GM19238 (cell line): Measurements from ENCODE around the gene CRTC3.
"Not testable (repeated sequence)": the region's sequence is repeated elsewhere in the genome, so short reads cannot be mapped to it uniquely, and the experiment has no call there.

Experiments used
- DNase-seq: peaks from one replicate; pipeline ENCODE4 v3.0.0; 2011; ENCODE audit warnings: low spot score; ENCODE audit not compliant: insufficient read length

The CRTC3 gene

DNA sequence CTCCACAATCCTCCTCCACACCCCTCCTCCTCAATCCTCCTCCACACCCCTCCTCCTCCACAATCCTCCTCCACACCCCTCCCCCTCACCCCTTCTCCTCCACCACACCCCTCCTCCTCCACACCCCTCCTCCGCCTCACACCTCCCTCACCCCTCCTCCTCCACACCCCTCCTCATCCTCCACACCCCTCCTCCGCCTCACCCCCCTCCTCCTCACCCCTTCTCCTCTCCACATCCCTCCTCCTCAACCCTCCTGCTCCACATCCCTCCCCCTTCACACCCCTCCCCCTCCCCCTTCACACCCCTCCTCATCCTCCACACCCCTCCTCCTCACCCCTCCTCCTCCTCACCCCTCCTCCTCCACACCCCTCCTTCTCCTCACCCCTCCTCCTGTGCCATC is 117.6 kb downstream of the CRTC3 start:
- DNase-seq = no peak

DNA sequence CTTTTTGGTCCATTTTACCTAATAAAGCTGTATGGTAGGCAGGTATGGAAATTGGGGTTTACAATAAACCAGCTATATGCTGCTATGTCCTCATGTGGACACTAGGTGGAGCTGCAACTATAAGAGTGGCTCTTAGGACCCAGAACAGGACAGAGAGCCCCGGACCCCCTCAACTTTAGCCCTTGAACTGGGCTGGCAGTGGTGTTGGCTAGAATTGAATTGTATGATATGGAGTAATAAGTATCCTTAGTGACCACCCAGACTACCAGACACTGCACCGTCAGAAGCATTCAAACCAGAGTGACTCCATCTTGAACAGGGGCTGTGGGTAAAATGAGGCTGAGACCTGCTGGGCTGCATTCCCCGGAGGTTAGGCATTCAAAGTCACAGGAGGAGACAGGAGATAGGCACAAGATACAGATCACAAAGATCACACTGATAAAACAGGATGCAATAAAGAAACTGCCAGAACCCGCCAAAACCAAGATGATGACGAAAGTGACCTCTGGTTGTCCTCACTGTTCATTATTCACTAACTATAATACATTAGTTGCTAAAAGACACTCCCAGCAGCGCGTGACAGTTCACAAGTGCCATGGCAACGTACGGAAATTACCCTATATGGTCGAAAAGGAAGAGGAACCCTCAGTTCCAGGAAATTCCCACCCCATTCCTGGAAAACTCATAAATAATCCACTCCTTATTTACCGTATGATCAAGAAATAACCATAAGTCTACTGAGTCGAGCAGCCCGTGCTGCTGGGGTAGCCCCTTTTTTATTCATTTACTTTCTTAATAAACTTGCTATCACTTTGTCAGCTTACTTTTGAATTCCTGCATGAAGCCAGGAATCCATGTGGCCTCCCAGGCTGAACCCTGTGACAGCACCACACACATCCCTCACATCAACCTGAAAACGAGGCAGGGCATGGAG is 118.7 kb downstream of the CRTC3 start:
- peak; percentile 54 for DNase-seq

DNA sequence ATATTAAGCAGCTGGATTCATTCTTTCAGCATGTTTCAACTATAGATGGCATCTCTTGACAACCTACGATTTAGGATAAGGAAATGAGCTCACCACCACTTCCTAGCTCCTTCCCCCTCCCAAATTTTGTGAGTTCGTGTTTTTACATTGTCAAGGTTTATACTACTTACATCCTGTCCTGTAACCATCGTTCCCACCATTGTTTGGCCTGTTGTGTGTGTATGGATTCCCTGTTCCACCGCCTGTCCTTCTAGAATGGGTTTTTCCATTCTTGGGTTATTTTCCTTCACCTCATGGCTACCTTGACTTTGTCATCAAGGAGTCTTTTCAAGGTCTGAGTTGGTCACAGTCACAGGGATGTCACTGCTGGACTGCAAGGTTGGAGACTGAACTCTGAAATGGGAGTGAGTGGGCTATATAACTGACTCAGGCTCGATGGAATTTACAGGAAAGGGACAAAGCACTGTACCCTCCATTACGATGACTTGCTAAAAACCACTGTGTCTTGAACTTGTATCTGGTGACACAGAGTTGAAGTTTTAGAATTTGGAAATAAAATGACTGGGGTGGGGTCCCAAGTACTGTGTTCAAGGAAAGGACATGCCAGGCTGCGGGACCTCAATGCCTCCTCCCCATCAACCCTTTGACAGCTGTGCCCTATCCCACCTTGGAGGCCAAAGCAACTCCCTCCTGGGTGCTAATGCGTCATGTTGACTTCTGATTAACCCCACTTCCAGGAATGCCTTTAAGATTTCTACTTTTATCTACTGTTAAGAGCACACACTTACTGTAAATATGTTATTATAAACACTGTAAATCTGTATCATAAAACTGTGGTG is 120.6 kb downstream of the CRTC3 start:
- no peak for DNase-seq

DNA sequence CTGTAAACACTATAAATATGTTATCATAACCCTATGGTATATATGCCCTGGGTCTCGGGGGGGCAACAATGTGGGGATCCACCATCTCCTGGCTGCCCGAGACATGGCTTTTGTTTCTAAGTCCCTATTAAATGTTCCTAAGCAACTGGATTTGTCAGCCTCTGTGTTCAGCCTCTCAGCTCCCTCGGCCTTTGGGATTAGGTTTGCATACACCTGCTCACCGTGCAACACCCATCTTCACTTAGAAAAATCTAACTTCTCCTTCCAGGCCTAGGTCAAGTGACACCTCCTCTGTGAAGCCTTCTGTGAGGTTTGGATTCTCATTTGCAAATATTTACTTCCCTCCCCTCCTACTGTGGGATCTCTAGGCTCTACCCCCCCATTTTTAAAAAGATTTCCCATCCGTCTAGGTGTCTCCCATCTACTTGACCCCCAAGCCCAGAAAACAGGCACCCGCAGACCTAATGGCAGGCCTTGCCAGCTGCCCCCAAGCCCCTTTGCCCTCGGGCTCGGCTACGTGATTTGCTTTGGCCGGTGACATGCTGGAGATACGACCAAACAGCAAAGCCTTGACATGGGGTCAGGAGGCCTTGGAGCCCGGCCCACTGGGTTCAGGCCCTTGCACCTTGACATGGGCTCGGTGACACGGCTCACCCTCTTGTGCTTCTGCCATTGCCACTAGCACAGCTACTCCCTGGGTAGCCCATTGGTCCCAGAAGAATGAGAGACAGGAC is 121.4 kb downstream of the CRTC3 start:
- DNase-seq = no peak

DNA sequence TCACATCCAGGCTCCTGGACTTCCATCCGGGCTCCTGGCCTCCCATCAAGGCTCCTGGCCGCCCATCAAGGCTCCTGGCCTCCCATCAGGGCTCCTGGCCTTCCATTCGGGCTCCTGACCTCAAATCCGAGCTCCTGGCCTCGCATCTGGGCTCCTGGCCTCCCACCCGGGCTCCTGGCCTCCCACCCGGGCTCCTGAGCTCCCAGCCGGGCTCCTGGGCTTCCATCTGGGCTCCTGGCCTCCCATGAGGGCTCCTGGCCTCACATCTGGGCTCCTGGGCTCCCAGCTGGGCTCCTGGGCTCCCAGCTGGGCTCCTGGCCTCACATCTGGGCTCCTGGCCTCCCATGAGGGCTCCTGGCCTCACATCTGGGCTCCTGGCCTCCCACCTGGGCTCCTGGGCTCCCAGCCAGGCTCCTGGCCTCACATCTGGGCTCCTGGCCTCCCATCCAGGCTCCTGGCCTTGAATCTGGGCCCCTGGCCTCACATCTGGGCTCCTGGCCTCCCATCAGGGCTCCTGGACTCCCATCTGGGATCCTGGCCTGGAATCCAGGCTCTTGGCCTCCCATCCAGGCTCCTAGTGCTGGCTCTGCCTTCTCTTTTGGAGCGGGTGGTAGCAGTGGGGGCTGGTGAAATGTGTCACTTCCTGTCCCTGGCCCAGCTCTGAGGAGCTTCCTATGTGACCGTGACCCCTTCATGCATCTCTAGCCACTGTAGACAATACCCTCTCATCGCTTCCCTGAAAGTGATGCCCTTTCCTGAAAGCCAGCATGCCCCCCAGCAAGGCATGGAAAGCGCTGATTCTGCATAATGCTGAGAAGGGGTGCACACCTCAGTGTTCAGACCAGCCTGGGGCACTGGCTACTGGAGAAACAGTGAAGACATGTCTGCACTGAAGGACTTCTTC is 124.8 kb downstream of the CRTC3 start:
- no peak for DNase-seq

DNA sequence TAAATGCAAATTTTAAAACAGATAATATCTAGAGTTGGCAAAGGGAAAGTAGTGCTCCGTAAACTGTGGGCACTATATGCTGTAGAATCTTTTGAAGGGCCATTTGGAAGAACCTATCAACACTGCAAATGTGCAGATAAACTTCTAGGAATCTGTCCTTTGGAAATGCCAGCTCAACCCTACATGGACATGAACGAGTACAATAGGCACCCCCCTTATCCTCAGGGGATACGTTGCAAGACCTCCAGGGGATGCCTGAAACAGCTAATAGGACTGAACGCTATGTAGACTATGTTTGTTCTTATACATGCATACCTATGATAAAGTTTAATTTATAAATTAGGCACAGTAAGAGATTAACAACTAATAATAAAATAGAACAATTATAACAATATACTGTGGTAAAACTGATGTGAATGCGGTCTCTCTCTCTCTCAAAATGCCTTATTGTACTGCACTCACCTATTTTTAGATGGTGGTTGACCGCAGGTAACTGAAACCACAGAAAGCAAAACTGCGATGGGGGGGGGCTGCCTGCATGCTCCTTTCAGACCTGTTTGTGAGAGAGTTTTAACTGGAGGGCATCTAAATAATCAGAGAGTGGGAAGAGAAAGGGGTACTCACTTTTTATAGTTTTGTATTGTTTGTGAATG is 127.9 kb downstream of the CRTC3 start:
- not testable (repeated sequence) for DNase-seq

DNA sequence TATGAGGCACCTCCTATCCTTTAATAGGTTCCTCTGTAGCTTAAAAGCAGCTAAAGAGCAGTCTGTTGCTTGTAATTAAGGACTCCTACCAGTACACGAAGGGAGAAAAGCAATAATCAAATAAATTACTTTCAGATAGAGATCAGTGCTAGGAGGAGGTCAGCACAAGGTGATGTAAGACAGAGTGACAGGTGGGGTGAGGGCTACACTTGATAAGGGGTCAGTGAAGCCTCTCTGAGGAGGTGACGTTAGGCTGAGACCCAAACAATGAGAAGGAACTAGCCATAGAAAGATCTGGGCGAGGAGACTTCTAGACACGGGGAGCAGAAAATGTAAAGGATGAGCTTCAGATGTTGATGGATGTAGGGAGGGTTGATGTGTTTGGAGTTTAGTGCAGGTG is 129.8 kb downstream of the CRTC3 start:
- DNase-seq = no peak

DNA sequence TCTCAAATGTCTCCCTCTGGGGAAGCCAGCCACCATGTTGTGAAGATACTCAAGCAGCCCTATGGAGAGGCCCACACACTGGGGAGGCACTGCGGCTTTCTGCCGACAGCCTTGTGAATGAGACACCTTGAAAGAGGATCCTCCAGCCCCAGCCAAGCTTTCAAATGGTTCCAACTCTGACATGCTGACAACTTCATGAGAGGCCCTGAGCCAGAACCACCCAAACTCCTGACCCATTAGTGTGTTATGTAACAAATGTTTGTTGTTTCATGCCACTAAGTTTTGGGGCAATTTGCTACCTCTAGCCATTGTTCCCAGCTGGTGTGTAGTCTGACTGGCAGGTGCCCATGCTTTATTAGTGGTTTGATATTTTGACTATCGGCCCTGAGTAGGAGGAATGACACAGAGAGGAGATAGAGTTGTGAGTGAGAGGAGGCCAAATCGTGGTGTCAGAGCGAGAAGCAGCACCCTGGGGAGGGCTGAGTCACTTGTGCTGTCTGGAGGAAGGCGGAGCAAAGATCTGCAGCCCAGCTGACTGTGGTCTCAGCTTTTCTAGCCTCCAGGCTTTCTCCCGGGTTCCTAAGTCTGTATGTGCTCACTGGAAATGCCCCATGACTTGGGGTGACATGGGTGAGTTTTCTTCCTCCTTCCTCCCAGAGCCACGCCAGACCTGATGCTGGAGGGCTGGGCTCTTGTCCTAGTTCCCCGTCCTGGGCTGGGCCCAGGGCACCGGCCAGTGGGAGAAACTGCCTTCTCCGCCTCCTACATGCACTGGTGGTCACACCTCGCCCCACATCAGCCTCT is 130.7 kb downstream of the CRTC3 start:
- peak; percentile 57 for DNase-seq

DNA sequence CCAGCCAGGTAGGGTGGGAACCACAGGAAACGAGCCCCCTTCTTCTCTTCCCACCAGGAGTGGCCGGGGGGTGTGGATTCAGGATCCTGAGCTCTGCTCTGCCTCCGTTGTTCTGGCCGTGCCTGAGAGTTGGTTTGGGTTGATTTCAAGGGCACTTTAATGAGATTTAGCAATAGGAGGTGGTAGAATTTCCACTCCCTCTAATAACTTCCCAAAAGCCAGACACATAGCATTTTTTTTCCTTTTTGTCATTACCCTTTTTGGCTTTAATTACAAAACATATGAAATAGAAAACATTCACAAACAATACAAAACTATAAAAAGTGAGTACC is 131.2 kb downstream of the CRTC3 start:
- not testable (repeated sequence) for DNase-seq

DNA sequence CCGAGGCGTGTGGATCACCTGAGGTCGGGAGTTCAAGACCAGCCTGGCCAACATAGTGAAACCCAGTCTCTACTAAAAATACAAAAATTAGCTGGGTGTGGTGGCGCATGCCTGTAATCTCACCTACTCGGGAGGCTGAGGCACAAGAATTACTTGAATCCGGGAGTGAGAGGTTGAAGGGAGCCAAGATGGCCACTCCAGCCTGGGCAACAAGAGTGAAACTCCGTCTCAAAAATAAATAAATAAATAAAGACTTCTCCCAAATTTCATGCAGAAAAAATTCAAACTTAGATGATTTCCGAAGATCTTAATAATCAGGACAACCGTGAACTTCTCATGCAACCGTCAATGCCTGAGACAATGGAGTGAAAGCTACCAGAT is 134.3 kb downstream of the CRTC3 start:
- not testable (repeated sequence) for DNase-seq

DNA sequence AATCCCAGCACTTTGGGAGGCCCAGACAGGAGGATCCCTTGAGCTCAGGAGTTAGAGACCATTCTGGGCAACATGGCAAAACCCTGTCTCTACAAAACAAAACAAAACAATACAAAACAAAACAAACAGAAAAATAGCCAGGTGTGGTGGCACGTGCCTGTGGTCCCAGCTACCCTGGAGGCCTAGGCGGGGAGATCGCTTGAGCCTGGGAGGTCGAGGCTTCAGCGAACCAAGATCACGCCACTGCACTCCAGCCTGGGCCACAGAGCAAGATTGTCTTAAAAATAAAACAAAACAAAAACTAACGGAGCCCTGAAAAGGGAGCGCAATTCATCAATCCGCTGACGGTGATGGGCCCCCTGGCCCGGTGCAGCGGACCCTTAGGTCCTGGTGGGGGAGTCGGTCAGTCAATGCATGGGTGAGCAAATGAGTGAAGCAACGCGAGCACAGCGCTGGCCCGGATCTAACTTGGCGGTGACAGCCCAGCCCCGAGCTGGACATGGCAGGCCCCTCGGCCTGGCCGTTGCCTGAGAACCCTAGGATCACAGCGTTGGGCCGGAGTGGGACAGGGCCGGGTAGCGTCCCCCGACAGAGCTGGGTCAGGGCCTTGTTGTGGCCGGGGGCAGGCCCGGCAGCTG is 135.0 kb downstream of the CRTC3 start:
- DNase-seq = no peak

DNA sequence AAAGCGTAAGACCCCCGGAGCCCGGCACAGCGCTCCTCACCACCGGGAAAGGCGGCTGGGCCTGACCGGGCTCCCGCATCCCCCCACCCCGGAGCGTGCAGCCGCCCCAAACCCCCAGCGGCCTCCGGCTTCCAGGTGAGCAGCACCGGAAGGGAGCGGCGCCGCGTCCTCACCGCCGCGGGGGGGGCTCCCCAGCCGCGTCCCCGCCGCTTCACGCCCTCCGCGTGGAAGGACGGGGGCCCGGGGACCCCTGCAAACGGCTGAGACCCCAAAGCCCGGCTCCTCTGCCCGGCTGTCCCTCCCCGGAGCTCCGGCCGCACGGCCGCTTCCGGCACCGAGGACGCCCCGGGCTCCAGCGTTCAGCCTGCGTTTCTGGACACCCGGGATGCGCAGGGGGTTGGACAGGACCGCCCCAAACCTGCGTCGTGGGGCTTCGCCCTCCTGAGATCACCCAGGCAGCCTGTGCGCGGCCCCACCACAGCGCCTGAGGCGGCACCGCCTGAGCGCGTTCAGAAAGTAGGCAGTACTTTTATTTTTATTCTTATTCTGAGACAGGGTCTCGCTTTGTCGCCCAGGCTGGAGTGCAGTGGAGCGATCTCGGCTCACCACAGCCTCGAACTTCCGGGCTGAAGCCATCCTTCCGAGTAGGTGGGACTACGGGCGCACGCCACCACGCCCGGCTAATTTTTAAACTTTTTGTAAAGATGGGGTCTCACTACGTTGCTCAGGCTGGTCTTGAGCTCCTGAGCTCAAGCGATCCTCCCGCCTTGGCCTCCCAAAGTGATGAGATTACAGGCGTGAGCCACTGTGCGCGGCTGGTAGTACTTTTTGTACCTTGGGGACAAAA is 135.8 kb downstream of the CRTC3 start:
- DNase-seq = peak; percentile 70

DNA sequence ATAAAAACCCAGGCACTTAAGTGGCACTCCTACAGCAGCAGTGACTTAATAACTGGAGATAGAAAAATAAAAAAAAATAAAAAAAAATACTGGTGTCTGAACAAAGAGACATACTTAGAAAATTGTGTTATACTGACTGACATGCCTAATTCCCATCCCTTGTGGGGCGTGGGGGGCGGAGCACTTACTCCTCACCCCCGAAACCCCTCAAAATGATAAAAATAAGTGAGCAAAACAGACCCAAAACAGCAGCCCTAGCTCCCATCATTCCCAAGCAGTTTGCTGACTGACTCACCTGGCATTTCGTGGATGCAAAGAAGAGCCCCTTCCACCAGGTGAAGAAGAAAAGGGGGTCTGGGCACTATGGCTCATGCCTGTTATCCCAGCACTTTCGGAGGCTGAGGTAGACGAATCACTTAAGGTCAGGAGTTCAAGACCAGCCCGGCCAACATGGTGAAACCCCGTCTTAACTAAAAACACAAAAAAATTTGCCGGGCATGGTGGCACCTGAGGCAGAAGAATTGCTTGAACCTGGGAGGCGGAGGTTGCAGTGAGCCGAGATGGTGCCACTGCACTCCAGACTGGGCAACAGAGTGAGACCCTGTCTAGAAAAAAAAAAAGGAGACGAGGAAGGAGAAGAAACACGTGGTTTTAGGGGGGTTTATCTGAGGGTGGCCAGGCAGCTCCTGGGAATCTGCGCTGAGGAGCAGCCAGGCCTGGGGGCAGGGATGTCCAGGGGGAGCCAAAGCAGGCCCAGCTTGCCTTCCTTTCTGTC is 136.6 kb downstream of the CRTC3 start:
- DNase-seq = no peak

DNA sequence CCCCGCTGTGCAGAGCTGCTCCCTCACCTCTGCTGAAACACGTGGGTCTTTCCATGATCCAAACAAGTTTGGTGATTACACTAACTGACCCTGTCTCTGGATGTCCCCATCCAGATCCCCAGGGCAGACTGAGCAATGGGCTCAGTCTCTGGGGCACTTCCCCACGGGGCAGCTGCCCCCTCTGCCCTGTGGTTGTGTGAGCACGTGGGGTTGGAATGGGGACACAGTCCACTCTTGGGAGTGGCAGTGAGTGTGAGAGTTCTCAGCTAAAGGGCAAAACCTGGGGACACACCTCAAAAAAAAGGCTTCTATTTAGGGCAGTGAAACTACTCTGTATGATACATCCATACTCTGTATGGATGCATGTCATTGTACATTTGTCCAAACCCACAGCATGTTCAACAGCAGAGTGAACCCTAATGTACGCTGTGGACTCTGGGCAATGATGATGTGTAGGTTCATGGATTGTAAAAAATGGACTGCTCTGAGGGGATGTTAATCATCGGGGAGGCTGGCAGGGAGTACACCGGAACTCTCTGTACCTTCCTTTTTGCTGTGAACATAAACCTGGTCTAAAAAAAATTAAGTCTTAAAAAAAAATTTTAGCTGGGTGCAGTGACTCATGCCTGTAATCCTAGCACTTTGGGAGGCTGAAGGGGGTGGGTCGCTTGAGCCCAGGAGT is 137.5 kb downstream of the CRTC3 start:
- no peak for DNase-seq

DNA sequence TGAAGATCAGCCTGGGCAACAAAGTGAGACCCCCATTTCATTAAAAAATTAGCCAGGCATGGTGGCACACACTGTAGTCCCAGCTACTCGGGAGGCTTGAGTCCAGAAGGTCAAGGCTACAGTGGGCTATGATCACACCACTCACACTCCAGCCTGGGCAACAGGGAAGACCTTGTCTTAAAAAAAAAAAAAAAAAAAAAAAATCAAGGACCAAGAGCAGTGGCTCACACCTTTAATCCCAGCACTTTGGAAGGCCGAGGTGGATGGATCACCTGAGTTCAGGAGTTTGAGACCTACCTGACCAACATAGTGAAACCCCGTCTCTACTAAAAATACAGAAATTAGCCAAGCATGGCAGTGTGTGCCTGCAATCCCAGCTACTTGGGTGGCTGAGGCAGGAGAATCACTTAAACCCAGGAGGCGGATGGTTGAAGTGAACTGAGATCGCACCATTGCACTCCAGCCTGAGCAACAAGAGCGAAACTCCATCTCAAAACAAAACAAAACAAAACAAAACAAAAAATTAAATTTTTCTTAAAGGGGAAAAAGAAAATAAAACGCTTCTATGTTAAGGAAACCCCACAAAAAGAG is 138.1 kb downstream of the CRTC3 start:
- not testable (repeated sequence) for DNase-seq

DNA sequence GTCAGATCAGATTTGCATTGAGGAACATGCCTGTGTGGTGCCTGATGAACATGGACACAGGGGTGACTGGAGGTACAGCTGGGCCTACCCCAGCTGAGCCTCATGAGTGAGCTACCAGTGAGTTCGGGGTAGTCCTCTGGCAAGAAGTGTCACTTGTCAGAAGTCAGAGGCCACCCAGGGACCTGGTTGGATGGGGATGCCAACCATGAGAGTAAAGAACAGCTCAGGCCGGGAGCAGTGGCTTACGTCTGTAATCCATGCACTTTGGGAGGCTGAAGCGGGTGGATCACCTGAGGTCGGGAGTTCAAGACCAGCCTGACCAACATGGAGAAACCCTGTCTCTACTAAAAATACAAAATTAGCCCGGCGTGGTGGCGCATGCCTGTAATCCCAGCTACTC is 140.9 kb downstream of the CRTC3 start:
- DNase-seq = not testable (repeated sequence)
